ENCODE measurements around the gene DUSP22.

GRCh38 chr6:321158-321438 lies 28.8 kb downstream of the DUSP22 start:
- TF ChIP-seq, protein P1, sequence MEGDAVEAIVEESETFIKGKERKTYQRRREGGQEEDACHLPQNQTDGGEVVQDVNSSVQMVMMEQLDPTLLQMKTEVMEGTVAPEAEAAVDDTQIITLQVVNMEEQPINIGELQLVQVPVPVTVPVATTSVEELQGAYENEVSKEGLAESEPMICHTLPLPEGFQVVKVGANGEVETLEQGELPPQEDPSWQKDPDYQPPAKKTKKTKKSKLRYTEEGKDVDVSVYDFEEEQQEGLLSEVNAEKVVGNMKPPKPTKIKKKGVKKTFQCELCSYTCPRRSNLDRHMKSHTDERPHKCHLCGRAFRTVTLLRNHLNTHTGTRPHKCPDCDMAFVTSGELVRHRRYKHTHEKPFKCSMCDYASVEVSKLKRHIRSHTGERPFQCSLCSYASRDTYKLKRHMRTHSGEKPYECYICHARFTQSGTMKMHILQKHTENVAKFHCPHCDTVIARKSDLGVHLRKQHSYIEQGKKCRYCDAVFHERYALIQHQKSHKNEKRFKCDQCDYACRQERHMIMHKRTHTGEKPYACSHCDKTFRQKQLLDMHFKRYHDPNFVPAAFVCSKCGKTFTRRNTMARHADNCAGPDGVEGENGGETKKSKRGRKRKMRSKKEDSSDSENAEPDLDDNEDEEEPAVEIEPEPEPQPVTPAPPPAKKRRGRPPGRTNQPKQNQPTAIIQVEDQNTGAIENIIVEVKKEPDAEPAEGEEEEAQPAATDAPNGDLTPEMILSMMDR (conservative IDR thresholded peaks at IDR 0.05), result no peak
- no peak for TF ChIP-seq ZFX (IDR thresholded peaks at IDR 0.05)
